GM12801 (cell line): ENCODE measurements around the gene SAMD8.

Experiments used
- CTCF ChIP-seq: IDR thresholded peaks from one replicate; pipeline ENCODE4 v1.5.1; 2011; ENCODE audit warnings: control low read depth; ENCODE audit not compliant: insufficient read length; ENCODE audit errors: extremely low read depth

The SAMD8 gene

GRCh38 chr10:75210282-75211006, 99.0 kb downstream of the SAMD8 start, which contains the start of gene VDAC2:
VDAC2 (plus strand) TSS chr10:75210796; CDS start chr10:75211159, 363 bp downstream.
- TF ChIP-seq CTCF = no peak

- TF ChIP-seq CTCF = no peak
Measured at GRCh38 chr10:75211007-75211691, 99.7 kb downstream of the SAMD8 start.

- TF ChIP-seq CTCF = no peak
Measured at GRCh38 chr10:75212343-75212742, 100.9 kb downstream of the SAMD8 start.

GRCh38 chr10:75220274-75220673, 108.8 kb downstream of the SAMD8 start:
- no peak for TF ChIP-seq CTCF

GRCh38 chr10:75223507-75223906, 112.1 kb downstream of the SAMD8 start:
- no peak for TF ChIP-seq CTCF

GRCh38 chr10:75226095-75226494, 114.6 kb downstream of the SAMD8 start:
- TF ChIP-seq CTCF = no peak

- no peak for TF ChIP-seq CTCF
Measured at GRCh38 chr10:75226656-75227055, 115.2 kb downstream of the SAMD8 start.
